Epithelial cell of proximal tubule (primary cell): ENCODE measurements around the gene SH3RF3. TPM values are rescaled to one million over a fixed set of nuclear protein-coding genes. Genes with fewer than 3 reads are reported as not detected.

ENCODE experiments used
- DNase-seq: peaks from one replicate; pipeline ENCODE4 v3.0.0-alpha.2; 2011; ENCODE audit warnings: low read depth
- H3K4me3 ChIP-seq: 2 replicates; pipeline ENCODE4 v1.5.1; 2011; ENCODE audit warnings: low read depth, mild to moderate bottlenecking, low read length
- CTCF ChIP-seq: conservative IDR thresholded peaks from 2 replicates; pipeline ENCODE4 v1.5.1; 2012; ENCODE audit warnings: low read depth, mild to moderate bottlenecking, low read length
- total RNA-seq: library from RNA; depleted of rRNA; stranded (reverse); fragments of >200 nt; gene quantifications from 2 replicates; pipeline ENCODE4 v1.2.3, GENCODE V29; 2015

Gene SH3RF3
- total RNA-seq, 1 donor from 2014 or later = 1.7 TPM

GRCh38 chr2:109148991-109149645 is 20.1 kb downstream of the SH3RF3 start:
- no peak for TF ChIP-seq CTCF
- no peak for DNase-seq
- H3K4me3 ChIP-seq = no peak overlapping the region

- no peak overlapping the region for H3K4me3 ChIP-seq
- no peak for DNase-seq
- TF ChIP-seq CTCF = no peak
Measured at GRCh38 chr2:109150559-109150958, 21.6 kb downstream of the SH3RF3 start.

- H3K4me3 ChIP-seq = no peak overlapping the region
- DNase-seq = no peak
- TF ChIP-seq CTCF = no peak
Measured at GRCh38 chr2:109151519-109151918, 22.5 kb downstream of the SH3RF3 start.

- DNase-seq = no peak
- H3K4me3 ChIP-seq = no peak overlapping the region
- TF ChIP-seq CTCF = no peak
Measured at GRCh38 chr2:109153005-109153784, 24.2 kb downstream of the SH3RF3 start.

- H3K4me3 ChIP-seq = no peak overlapping the region
- no peak for TF ChIP-seq CTCF
- no peak for DNase-seq
Measured at GRCh38 chr2:109153807-109154206, 24.8 kb downstream of the SH3RF3 start.

- DNase-seq = no peak
- no peak for TF ChIP-seq CTCF
- H3K4me3 ChIP-seq = no peak overlapping the region
Measured at GRCh38 chr2:109154226-109154625, 25.2 kb downstream of the SH3RF3 start.
